Prostate gland (tissue), 2 donors: Measurements from ENCODE around the gene SUN2. TPM values are rescaled to one million over a fixed set of nuclear protein-coding genes. Genes with fewer than 3 reads are reported as not detected.

ENCODE experiments used
- DNase-seq: peaks from one replicate; pipeline ENCODE4 v3.0.0-alpha.2; 2019; ENCODE audit warnings: low spot score
- H3K27ac ChIP-seq, 2 donors: fragments of 200-600 bp; sonication (generic); 2 replicates each; pipeline ENCODE4 v1.5.1; 2017 to 2019
- H3K27me3 ChIP-seq: fragments of 200-600 bp; sonication (generic); replicated peaks from 2 replicates; pipeline ENCODE4 v1.5.1; 2019; ENCODE audit not compliant: insufficient read depth
- H3K36me3 ChIP-seq, 2 donors: fragments of 200-600 bp; sonication (generic); 1 replicate in 1 of 2; 2 replicates in 1 of 2; pipeline versions ENCODE4 v1.5.1 to v1.8.1; 2017 to 2019
- H3K4me1 ChIP-seq: fragments of 200-600 bp; sonication (generic); replicated peaks from 2 replicates; pipeline ENCODE4 v1.5.1; 2019
- H3K4me3 ChIP-seq, 2 donors: fragments of 200-600 bp; sonication (generic); 2 replicates each; pipeline ENCODE4 v1.5.1; 2017 to 2019
- H3K9me3 ChIP-seq: fragments of 200-600 bp; sonication (generic); 2 replicates; pipeline ENCODE4 v1.5.1; 2017
- POLR2A ChIP-seq: fragments of 450-650 bp; IDR thresholded peaks from one replicate; pipeline ENCODE4 v1.6.1; 2016; ENCODE audit warnings: antibody characterized with exemption, mild to moderate bottlenecking
- POLR2AphosphoS5 ChIP-seq: sonication (generic); formaldehyde crosslinking; IDR thresholded peaks from one replicate; pipeline ENCODE4 v1.6.1; 2017; ENCODE audit warnings: antibody characterized with exemption
- WGBS: methylation state at CpG from one replicate; pipeline ENCODE4 v1.1.5; 2018; 5-methylcytosine and 5-hydroxymethylcytosine counted together
- intact Hi-C: fragments of 100-400 bp; cut with DNase I; formaldehyde crosslinking; loops from one replicate; pipeline ENCODE4 v1.14.2; 2022
- total RNA-seq, 2 donors: library from RNA; depleted of rRNA; stranded (reverse); fragments of >200 nt; gene quantifications; one replicate each; pipeline ENCODE4 v1.1.0, GENCODE V29; 2016
- TF ChIP-seq, protein P1 (sequence below), 4 experiments: fragments of 200-600 bp in 2 of 4; fragments of 450-650 bp in 2 of 4; sonication (generic) in 2 of 4; IDR thresholded peaks; 1 replicate in 3 of 4; 2 replicates in 1 of 4; pipeline ENCODE4 v1.5.1; 2016 to 2019; ENCODE audit warnings: antibody characterized with exemption in 4 of 4, mild to moderate bottlenecking in 2 of 4, moderate library complexity in 2 of 4

Gene SUN2
- total RNA-seq, 2 donors from 2014 or later: 401 to 445 TPM

GRCh38 chr22:38731703-38732161 is 24.1 kb downstream of the SUN2 start:
- Histone ChIP-seq H3K27ac (peak overlapping the region; percentile 66 to 82), H3K27me3 (no peaks in the 10 kb centered on the region), H3K4me3 (no peak overlapping the region), H3K4me1 (peaks cover 8% of the 10 kb centered on the region), H3K9me3 (no peaks in the 10 kb centered on the region), H3K36me3 (peaks cover 32 to 50% of the 10 kb centered on the region in 2 donors)
- no peak for TF ChIP-seq POLR2AphosphoS5
- TF ChIP-seq, protein P1, sequence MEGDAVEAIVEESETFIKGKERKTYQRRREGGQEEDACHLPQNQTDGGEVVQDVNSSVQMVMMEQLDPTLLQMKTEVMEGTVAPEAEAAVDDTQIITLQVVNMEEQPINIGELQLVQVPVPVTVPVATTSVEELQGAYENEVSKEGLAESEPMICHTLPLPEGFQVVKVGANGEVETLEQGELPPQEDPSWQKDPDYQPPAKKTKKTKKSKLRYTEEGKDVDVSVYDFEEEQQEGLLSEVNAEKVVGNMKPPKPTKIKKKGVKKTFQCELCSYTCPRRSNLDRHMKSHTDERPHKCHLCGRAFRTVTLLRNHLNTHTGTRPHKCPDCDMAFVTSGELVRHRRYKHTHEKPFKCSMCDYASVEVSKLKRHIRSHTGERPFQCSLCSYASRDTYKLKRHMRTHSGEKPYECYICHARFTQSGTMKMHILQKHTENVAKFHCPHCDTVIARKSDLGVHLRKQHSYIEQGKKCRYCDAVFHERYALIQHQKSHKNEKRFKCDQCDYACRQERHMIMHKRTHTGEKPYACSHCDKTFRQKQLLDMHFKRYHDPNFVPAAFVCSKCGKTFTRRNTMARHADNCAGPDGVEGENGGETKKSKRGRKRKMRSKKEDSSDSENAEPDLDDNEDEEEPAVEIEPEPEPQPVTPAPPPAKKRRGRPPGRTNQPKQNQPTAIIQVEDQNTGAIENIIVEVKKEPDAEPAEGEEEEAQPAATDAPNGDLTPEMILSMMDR (IDR thresholded peaks at IDR 0.05): no peak
- TF ChIP-seq POLR2A: no peak
- intact Hi-C loops: loop anchor here (5.0 kb wide), 1 partner anchor 49 kb away; the partner anchor contains the start of gene TOMM22
- no peak for DNase-seq
- 68% methylated on average over 6 of the region's 6 CpGs for WGBS

DNA sequence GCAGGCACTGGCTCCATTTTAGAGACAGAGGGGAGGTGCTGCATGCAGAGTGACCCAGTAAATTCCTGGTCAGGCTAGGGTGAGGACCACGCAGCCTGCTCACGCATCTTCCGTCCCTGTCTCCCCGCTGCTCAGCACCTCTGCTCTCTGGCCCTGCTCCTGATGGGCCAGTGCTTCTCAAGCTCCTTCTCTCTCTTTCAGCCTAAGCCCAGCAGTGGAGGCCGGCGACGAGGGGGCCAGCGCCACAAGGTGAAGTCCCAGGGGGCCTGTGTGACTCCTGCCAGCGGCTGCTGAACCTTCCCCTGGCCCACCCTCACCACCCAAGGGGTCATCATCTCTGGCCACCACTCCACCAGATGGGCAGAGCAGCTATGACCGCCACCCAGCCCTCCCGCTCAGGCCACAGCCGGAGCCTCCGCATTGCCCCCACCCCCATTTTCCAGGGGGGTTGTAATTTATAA is 25.4 kb downstream of the SUN2 start:
- TF ChIP-seq, protein P1 (IDR thresholded peaks at IDR 0.05): no peak
- TF ChIP-seq POLR2AphosphoS5 (no peak), POLR2A (no peak)
- no peak for DNase-seq
- Histone ChIP-seq H3K27ac (no peak overlapping the region), H3K27me3 (no peaks in the 10 kb centered on the region), H3K4me3 (no peak overlapping the region), H3K36me3 (peaks cover 42 to 44% of the 10 kb centered on the region in 2 donors), H3K9me3 (no peaks in the 10 kb centered on the region), H3K4me1 (peaks cover 8% of the 10 kb centered on the region)
- intact Hi-C loops: loop anchor here (5.0 kb wide), 1 partner anchor 48 kb away; the partner anchor contains the start of gene TOMM22
- 93% methylated on average over 13 of the region's 13 CpGs for WGBS

DNA sequence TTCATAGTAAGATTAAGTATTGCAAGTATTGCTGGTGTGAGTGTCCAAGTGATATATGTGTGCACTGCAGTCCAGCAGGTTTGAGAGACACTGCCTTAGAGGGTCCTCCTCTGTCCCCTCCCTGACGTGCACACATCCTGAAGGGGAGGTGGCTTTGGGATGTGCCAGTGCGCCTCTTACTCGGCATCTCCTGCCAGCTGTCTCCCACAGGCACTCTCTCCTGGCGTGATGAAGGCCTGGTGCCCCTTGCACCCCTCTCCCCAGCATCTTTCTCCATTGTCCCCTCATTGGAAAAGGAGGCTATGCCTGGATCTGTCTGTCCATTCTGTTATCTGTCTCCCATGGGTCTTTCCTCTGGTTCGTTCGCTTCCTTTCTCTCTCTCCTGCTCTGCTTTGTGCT is 25.9 kb downstream of the SUN2 start:
- H3K4me1 ChIP-seq: peaks cover 8% of the 10 kb centered on the region
- no peaks in the 10 kb centered on the region for H3K9me3 ChIP-seq
- intact Hi-C loops: loop anchor here (5.0 kb wide), 1 partner anchor 48 kb away; the partner anchor contains the start of gene TOMM22
- TF ChIP-seq POLR2AphosphoS5 (no peak), POLR2A (no peak)
- TF ChIP-seq, protein P1 (IDR thresholded peaks at IDR 0.05): no peak
- H3K4me3 ChIP-seq: no peak overlapping the region
- no peak overlapping the region for H3K27ac ChIP-seq
- 94% methylated on average over 6 of the region's 6 CpGs for WGBS
- DNase-seq: no peak
- peaks cover 42% of the 10 kb centered on the region in 2 donors for H3K36me3 ChIP-seq
- no peaks in the 10 kb centered on the region for H3K27me3 ChIP-seq

DNA sequence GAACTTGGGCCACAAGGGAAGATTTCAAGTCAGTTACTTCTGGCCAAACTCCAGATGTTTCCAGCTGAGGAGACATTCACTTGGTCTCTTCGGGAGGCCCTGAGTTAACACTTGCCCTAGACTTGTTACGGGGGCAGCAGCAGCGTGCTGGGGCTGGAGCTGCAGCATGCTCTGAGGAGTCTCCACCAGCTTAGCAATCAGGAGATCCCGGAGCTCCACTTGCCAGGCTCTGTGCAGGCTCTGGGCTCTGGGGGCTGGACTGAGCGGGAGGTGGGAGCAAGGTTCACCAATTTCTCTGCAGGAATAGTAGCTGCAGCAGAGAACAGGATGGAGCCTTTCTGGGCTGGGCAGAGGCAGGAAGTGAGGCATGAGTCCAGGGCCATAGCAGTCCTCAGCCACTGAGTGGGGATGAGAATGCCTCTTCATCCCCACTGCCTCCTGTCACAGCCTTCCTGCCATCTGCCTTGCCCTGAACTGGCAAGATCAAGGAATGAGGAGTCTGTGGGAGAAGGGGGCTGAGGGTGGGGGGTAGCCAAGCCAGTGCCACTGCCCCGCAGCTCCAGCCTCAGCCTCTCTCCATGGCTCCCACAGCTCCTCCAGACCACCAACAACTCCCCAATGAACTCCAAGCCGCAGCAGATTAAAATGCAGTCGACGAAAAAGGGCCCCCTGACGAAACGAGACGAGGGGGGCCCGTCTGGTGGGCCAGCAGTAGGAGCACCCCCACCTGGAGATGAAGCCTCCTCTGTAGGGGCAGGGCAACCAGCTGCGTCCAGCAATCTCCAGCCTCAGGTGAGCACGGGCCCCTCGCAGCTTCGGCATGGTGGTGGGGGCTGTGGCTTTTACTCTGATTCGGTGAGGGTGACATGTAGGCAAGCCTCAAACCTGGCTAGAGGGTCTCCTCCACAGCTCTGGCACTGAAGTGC is 26.7 kb downstream of the SUN2 start:
- TF ChIP-seq POLR2A (no peak), POLR2AphosphoS5 (no peak)
- TF ChIP-seq, protein P1 (IDR thresholded peaks at IDR 0.05): no peak
- Histone ChIP-seq H3K4me3 (no peak overlapping the region), H3K27ac (no peak overlapping the region), H3K36me3 (peaks cover 42 to 47% of the 10 kb centered on the region in 2 donors), H3K9me3 (no peaks in the 10 kb centered on the region), H3K27me3 (no peaks in the 10 kb centered on the region), H3K4me1 (peaks cover 8% of the 10 kb centered on the region)
- 88% methylated on average over 18 of the region's 18 CpGs for WGBS
- intact Hi-C loops: no loop called here
- no peak for DNase-seq
